ENCODE data around the gene FCAR.
"Not testable (repeated sequence)": the region's sequence is repeated elsewhere in the genome, so short reads cannot be mapped to it uniquely, and the experiment has no call there.

FCAR gene

DNA sequence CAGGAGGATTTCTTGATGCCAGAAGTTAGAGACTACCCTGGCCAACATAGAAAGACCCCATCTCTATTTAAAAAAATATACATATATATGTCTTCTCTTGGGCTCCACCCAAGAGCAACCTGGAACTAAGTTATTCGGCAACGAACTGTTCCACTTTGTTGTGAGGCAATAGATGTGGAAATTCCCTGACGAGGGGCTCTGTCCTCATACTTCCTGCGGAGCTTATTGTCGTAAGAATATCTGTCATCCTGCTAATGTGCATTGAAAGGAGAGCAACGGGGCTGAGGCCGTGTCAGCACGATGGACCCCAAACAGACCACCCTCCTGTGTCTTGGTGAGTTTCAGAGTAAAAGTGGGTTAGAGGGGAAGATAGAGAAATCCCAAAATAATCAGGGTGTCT lies at the start of gene FCAR:
Gene FCAR (plus strand): TSS at position 246 of the 400 bp plus-strand sequence. CDS start 55 bp downstream, at position 301.
- DNase-seq, result no peak

GRCh38 chr19:54824416-54824815 lies 49.6 kb upstream of the FCAR start:
- not testable (repeated sequence) for DNase-seq

DNA sequence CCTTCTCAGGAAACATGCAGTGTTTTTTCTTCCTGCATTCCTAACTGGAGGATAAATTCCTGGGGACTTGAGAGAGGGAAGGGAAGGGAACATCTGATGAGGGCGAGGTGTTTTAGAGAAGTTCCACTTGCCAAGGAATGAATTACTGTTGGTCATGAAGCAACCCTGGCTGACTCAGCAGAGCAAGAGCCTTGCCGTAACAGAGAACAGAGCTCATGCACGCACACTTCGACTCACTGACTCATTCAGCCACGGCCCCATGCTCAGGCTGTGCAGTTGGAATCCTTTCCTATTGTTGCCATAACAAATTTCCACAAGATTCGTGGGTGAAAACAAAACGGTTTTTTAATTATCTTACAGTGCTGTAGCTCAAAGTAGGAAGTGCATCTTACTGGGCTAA lies 48.7 kb upstream of the FCAR start:
- not testable (repeated sequence) for DNase-seq

GRCh38 chr19:54828064-54828463 lies 46.0 kb upstream of the FCAR start:
- not testable (repeated sequence) for DNase-seq

- not testable (repeated sequence) for DNase-seq
Measured at GRCh38 chr19:54832496-54832895, 41.5 kb upstream of the FCAR start, which contains the start of gene KIR2DS4. Gene KIR2DS4 (plus strand): TSS chr19:54832676.

- DNase-seq, result not testable (repeated sequence)
Measured at GRCh38 chr19:54835126-54835525, 38.9 kb upstream of the FCAR start.

DNA sequence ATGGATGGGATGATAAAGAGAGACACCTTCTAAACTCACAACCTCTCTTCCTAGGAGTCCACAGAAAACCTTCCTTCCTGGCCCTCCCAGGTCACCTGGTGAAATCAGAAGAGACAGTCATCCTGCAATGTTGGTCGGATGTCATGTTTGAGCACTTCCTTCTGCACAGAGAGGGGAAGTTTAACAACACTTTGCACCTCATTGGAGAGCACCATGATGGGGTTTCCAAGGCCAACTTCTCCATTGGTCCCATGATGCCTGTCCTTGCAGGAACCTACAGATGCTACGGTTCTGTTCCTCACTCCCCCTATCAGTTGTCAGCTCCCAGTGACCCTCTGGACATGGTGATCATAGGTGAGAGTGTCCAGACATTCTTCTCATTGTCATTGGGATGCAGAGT lies 36.5 kb upstream of the FCAR start:
- DNase-seq, result not testable (repeated sequence)

DNA sequence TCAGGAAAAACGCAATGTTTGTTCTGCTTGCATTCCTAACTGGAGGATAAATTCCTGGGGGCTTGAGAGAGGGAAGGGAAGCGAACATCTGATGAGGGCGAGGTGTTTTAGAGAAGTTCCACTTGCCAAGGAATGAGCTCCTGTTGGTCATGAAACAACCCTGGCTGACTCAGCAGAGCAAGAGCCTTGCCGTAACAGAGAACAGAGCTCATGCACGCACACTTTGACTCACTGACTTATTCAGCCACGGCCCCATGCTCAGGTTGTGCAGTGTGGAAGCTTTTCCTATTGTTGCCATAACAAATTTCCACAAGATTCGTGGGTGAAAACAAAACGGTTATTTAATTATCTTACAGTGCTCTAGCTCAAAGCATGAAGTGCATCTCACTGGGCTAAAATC lies 30.9 kb upstream of the FCAR start:
- not testable (repeated sequence) for DNase-seq

- not testable (repeated sequence) for DNase-seq
Measured at GRCh38 chr19:54850061-54850640, 23.9 kb upstream of the FCAR start, which contains the start of gene KIR3DL2. Gene KIR3DL2 (plus strand): TSS chr19:54850443. CDS start chr19:54850476, 33 bp downstream.

- no peak for DNase-seq
Measured at GRCh38 chr19:54850930-54851329, 23.1 kb upstream of the FCAR start.

GRCh38 chr19:54851353-54851752 lies 22.7 kb upstream of the FCAR start:
- no peak for DNase-seq

DNA sequence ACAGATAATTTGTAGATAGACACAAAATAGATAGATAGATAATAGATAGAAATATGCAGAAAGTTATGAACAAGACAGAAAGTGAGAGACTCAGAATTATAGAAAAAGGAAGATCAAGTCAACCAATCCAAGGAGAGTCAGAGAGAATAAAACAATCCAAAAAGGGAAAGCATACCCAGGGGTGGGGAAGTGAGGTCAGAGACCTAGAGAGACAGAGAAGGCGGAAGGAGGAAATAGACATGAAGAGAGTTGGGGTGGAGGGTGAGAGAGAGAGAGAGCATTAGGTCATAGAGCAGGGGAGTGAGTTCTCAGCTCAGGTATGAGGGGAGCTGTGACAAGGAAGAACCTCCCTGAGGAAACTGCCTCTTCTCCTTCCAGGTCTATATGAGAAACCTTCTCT lies 18.8 kb upstream of the FCAR start:
- DNase-seq, result not testable (repeated sequence)

GRCh38 chr19:54858476-54858875 lies 15.6 kb upstream of the FCAR start:
- not testable (repeated sequence) for DNase-seq

- not testable (repeated sequence) for DNase-seq
Measured at GRCh38 chr19:54859421-54859820, 14.6 kb upstream of the FCAR start.

GRCh38 chr19:54863459-54863858 lies 10.6 kb upstream of the FCAR start:
- not testable (repeated sequence) for DNase-seq

DNA sequence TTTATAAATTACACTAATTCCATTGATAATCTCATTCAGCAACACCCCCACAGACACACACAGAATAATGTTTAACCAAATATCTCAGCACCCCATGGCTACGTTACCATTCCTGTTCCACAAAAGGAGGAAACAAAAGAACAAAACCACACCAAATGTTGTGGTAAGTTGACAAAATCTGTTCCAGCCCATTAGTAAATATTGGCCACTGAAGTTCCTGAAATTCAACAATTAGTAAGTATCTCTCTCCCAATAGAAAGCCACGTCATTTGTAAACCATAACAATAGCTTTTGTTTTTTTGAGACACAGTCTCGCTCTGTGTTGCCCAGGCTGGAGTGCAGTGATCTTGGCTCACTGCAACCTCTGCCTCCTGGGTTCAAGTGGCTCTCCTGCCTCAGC lies 2.3 kb upstream of the FCAR start:
- no peak for DNase-seq

GRCh38 chr19:54875506-54875905 lies 1.5 kb downstream of the FCAR start:
- DNase-seq, result no peak

- DNase-seq, result no peak
Measured at GRCh38 chr19:54877471-54877870, 3.4 kb downstream of the FCAR start.

GRCh38 chr19:54881884-54882283 lies 7.8 kb downstream of the FCAR start:
- DNase-seq, result no peak

GRCh38 chr19:54882758-54883157 lies 8.7 kb downstream of the FCAR start:
- DNase-seq, result no peak

GRCh38 chr19:54883228-54883627 lies 9.2 kb downstream of the FCAR start:
- no peak for DNase-seq

DNA sequence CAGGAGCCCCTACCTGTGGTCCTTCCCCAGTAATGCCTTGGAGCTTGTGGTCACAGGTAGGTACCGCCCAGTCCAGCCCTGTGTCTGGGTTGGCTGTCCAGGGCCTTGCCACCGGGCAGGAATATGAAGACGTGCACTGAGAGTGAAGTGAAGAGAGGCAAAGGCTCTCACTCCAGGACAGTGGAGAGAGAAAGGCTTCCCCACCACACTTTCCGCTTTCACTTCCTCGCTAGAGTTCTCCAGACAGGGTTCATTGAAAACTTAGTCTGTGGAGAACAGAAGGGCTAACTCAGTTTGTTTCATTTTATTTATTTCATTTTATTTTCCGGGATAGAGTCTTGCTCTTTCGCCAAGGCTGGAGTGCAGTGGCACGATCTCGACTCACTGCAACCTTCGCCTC lies 14.2 kb downstream of the FCAR start:
- no peak for DNase-seq

DNA sequence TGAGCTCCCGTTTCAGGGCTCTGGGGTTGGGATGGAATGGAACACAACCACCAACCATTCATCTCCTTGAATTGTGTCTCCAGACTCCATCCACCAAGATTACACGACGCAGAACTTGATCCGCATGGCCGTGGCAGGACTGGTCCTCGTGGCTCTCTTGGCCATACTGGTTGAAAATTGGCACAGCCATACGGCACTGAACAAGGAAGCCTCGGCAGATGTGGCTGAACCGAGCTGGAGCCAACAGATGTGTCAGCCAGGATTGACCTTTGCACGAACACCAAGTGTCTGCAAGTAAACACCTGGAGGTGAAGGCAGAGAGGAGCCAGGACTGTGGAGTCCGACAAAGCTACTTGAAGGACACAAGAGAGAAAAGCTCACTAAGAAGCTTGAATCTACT lies 15.5 kb downstream of the FCAR start:
- DNase-seq, result no peak

DNA sequence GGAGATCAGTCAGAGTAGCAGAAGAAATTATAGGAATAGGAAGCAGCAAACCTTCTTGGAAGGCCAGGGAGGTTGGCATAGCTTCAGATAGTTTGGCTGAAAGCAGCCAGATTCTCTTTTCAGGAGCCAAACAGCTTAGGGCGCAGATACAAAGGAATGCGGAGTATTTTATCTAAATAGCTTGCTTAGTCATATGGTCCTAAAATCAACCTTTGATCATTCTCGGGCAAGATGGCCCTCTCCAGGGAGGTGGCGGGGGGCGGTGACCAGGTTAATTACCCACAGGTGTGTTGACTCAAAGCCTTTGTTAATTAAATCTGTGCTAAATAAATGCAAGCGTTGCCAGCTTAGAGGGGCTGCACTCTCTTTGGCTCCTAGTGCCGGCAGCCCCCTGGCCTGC lies 19.4 kb downstream of the FCAR start:
- no peak for DNase-seq

GRCh38 chr19:54894106-54894505 lies 20.1 kb downstream of the FCAR start:
- not testable (repeated sequence) for DNase-seq
